GM18858 (cell line): ENCODE results near the gene SLC25A47.
A peak's percentile ranks its signal among the peaks of the same experiment; 100 is the strongest.
"Not testable (repeated sequence)": the region's sequence is repeated elsewhere in the genome, so short reads cannot be mapped to it uniquely, and the experiment has no call there.

Source experiments
- ATAC-seq: cut with Tn5 transposase; IDR thresholded peaks from one replicate; pipeline ENCODE4 v1.9.1; 2021; ENCODE audit not compliant: unreplicated experiment

The SLC25A47 gene

DNA sequence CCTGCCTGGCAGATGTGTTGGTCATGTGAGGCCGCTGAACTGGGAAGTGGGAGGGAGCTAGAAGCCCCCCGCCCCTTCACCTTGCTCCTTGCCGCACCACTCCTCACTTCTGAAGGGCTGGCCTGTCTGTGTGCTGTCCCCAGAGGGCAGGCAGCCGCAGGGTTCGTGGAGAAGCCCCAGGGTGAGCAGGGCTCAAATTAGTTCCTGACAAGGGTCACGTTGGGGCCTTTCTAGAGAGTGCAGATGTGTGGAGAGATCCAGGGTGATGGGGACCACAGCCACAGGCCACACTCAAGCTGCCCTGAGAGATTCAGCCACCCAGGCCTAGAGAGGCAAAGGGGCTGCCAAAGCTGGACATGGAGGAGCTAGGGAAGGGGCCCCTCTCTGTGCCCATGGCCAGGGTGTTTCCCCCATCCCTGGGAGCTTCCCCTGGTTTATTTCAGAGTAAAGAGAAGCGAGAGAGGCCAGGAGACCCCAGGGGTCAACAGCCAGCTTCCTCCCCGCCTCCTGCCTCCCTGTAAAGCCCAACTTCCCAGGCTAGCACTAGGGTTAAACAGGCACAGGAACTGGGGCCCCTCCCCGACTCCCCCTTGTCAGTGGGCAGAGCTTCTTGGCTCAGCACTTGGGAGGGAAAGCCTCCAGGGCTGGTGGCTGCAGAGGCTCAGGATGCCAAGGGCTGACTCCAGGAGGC lies 33.1 kb upstream of the SLC25A47 start:
- ATAC-seq: no peak

DNA sequence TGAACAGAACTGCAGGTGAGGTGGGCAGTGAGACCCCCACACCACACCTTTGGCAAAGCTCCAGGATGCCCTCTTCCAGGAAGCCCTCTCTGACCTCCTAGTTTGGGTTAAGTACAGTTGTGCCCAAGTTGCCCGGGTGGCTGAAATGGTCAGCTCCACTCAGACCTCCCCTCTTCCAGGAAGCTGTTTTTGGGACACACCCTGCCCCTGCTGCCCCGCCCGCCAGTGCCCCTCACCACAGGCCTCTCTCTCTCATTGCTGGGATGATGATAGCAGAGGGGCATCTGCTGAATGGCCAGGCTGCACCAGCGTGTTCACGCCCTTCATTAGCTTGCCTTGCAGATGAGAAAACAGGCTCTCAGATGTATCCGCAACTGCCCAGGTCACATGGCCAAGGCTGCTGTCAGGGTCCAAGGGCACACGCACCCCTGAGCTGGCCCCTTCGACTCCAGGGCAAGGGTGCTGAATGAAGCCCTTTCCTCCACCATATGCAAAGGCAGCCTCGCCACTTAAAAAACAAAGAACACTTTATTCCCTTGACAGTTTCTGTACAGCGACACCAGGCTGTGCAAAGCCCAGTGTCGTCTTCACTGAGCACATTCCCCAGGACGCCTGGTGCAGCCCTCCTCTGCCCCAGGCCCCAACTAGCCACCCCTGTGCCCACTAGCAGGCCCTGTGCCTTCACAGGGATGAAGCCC lies 32.4 kb upstream of the SLC25A47 start:
- no peak for ATAC-seq

DNA sequence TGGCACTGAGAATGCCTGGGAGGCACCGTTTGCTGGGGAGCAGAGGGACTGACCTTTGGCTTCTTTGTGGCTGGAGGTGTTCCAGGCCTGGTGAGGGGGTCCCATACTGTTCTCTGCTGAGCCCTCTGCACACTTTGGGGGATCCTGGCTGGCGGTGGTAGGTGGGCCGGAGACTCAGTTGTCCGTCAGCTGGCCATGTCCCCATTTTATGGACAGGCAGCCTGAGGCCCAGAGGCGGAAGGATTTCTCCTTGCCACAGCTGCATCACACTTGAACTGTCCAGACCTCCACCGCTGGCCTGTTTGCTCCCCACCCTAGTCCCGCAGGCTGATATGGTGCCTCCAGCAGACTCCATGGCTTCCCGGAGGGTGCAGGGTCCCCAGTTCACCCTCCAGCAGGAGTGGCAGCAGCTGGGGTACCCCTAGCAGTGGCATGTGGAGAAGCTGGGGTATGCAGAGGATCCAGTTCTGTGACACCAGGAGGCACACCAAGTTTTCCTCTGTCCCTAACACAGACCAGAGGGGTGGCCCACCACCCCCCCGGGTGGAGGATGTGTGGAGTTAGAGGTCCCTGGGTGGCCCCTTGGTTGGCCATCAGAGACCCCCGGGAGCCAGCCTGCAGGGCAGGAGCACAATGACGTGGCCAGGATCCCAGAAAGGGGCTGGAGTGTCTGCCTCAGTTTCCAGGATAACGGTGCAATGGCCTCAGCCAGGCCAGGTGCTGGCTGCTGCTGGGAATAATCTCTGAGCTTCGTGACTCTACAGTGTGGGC lies 31.6 kb upstream of the SLC25A47 start:
- no peak for ATAC-seq

DNA sequence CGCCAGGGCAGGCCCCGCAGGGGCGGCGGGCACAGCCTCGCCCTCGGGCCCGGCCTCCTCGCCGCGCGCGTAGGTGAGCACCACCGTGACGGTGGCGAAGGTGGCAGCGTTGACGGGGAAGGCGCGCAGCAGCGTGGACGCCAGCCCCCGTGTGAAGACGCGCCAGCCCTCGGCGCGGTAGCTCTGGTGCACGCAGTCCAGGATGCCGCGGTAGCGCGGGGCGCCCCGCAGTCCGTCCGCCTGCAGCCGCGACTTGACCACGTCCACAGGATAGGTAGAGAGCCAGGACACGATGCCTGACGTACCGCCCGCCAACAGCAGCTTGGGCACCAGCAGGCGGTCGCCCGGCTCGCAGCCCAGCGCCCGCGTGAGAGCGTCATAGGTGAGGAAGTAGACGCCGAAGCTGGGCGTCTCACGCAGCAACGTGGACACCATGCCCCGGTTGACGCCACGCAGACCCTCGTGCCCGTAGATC lies 30.8 kb upstream of the SLC25A47 start:
- ATAC-seq: no peak

DNA sequence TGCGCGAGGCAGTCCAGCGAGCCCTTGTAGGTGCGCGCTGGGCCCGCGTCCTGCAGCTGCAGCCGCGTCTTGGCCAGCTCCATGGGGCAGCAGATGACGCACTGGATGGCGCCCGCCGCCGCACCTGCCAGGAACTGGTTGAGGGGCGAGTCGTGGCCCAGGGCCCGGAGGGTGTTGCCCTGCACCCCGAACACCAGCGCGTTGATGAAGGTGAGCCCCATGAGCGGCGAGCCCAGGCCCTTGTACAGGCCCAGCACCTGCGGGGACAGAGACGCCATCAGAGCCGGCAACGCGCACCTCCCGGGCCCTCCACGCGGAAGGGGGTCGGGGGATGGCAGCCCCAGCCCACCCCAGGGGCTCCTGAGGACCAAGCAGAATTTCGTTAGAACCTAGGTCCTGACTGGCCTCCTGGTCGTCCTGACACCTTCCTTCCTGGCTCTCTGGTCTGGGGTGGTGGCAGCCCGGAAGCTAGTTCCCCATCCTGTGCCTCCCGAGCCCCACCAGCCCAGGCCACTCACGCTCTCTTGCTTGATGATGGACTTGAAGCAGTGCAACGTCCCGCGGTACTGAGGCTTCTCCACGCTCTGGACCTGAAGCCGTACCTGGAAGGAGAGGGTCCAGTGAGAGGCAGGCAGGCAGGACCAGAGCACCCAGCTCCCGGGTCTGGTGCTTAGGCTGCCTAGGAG lies 30.2 kb upstream of the SLC25A47 start:
- ATAC-seq: no peak

DNA sequence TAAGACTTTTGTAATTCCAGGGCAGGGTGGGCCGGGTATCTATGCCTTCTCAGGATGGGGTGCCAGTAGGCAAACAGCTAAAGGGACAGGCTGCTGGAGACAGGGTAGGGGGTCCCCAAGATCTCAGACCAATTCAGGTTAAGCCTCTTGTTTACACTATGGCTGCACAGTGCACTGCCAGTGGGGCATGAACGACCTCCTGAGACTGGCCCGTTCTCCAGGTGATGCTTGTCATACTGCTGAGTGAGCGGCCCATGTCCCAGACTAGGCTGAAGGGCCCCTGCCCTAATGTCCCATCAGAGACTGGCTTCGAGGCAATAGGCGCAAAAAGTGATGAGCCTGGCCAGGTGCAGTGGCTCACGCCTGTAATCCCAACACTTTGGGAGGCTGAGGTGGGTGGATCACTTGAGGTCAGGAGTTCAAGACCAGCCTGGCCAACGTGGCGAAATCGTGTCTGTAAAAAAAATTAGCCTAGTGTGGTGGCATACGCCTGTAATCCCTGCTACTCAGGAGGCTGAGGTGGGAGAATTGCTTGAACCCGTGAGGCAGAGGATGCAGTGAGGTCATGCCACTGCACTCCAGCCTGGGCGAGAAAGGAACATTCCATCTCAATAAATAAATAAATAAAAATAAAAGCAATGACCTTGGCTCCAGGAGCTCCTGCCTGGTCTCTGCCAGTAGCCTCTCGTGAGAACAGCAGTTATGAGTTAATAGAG lies 29.5 kb upstream of the SLC25A47 start:
- ATAC-seq: no peak

DNA sequence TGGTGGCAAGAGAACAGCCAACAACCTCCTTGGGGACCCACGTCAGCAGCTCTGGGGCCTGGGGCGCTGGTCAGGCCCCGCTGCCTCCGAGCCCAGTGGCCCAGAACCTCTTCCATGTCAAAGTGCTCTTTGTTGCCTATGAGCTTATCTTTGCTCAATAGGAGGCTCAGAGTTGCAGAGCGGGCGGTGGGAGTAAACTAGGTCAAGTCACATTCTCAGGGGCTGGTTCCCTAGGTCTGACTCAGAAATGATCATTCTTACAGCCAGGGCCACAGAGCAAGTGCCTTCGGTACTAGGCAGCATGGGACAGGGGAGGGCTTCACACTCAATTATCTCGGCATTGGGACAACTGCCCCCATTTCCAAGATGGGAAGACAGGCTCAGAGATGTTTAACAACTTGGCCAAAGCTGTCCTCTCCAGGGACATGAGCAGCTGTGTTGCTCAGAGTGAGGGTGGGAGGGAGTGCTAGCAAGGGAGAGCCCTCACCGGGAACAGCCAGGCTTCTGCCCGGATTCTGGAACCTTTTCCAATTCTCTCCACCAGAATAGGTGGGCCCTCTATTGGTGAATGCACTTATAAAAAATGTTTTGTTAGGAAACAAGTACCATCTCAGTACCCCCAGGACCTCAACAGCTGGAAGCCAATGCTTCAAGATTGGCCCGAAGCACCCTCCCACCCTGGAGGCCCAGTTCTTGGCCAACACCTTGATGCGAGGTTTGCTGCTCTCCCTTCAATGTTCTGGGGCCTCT lies 28.8 kb upstream of the SLC25A47 start:
- no peak for ATAC-seq

DNA sequence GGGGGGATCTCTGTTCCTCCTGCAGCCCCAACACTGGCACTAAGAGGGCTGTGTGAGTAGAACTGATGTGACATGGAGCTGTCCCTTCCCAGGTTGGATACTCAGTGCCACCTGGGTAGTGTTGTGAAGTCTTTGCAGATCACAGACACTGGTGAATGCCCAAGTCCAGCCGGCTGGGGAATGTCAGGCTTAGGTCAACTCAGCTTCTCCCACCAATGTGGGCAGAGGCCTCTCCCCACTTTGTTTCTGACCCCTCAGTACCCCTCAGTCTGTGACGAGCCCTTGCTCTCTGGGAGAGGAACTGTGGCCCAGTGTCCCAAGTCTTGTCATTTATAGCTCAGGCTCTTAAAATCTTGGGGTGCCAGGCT lies 28.2 kb upstream of the SLC25A47 start:
- no peak for ATAC-seq

DNA sequence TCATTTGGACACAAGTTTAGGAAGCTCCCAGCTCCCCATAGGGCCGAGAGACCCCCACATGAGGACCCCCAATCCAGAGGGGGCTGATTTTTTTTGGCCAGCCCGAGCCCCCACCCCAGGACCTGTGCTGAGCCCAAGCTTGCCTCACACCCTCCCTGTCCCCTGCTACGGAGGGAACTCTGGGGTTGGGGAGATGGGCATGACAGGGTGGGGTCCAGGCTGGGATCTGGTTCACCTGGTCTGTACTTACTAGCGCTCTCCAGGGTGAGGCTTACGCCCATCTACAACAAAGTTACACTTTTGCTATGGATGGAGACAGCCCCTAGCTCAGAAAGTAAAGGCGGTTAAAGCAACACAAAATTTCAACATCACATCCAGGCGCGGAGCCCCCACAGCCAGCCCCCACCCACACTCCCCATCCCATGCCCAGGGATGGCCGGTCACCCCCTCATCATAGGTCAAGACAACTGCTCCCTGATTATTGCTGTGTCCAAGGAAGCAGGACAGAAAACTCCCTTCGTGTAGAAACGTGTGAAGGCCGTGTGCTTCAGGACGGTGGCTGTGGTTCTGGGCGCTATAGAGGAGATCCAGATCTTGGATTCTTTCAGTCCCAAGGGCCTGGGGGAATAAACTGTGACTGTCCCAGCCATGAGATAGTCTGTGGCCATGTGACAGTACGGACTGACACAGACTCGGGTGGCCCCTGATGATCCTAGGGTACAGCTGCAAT lies 27.6 kb upstream of the SLC25A47 start:
- ATAC-seq: no peak

DNA sequence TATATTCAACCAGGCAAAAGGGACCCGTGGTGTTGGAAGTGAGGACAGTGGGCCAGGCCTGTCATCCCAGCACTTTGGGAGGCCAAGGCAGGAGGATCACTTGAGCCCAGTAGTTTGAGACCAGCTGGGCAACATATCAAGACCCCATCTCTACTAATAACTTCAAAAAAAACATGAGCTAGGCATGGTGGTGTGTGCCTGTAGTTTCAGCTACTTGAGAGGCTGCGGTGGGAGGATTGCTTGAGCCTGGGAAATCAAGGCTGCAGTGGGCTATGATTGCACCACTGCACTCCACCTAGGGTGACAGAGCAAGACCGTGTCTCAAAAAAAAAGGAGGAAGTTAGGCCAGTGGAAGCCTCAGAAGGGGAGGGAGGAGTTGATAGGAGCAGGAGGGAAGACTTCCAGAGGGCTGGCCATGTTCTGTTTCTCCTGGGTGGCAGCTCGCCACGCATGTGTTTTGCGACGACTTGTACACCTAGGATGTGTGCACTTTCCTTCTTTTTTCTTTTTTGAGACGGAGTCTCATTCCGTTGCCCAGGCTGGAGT lies 27.0 kb upstream of the SLC25A47 start:
- ATAC-seq: no peak

DNA sequence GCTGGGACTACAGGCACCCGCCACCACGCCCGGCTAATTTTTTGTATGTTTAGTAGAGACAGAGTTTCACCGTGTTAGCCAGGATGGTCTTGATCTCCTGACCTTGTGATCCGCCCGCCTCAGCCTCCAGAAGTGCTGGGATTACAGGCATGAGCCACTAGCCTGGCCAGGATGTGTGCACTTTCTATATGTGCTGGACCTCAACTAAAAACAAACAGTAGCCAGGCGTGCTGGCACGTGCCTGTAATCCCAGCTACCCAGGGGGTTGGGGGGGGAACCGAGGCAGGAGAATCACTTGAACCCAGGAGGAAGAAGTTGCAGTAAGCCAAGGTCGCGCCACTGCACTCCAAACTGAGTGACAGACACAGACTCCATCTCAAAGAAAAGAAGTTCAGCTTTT lies 26.4 kb upstream of the SLC25A47 start:
- not testable (repeated sequence) for ATAC-seq

DNA sequence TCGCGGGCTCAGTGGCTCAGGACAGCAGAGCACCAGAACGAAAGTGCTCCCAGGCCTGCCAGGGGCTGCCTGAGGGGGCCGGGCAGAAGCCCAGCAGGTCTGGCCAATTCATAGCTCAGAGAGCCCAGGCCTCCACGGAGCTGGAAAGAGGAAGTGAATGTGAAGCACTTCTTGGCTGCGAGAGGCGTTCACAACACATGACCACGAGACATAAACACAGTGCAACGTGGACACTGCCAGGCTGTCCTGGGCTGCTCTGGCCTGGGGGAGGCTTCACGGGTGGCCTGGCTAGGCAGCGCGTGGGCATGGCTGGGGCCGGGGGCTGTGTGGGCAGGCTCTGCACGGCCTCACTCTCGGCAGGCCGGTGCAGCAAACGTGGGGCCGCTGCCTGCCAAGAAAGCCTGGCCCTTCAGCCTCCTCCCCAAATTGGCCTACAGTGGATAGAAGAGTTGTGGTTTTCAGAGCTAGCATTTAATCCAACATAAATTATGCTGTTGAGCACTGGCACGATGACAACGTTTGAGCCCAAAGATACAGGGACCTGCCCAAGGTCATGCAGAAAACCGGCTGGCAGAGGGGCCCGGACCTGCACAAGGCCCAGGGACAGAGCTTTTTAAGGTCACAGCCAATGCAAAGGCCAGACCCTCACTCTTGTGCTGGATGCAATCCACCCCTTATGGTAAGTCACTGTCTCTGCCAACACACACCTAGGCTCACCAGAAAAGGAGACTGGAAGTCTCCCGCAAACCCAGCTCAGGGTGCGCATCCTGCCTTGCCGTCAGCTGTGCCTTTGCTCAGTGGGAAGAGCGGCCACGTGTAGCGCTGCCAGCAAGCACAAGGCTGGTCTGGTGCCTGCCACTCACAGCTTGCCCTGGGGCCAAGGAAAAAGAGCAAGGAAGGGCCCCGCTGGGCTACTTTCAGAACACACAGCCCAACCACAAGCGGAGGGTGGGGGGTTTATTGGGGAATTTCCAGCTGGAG lies 25.5 kb upstream of the SLC25A47 start:
- peak; percentile 84 for ATAC-seq

DNA sequence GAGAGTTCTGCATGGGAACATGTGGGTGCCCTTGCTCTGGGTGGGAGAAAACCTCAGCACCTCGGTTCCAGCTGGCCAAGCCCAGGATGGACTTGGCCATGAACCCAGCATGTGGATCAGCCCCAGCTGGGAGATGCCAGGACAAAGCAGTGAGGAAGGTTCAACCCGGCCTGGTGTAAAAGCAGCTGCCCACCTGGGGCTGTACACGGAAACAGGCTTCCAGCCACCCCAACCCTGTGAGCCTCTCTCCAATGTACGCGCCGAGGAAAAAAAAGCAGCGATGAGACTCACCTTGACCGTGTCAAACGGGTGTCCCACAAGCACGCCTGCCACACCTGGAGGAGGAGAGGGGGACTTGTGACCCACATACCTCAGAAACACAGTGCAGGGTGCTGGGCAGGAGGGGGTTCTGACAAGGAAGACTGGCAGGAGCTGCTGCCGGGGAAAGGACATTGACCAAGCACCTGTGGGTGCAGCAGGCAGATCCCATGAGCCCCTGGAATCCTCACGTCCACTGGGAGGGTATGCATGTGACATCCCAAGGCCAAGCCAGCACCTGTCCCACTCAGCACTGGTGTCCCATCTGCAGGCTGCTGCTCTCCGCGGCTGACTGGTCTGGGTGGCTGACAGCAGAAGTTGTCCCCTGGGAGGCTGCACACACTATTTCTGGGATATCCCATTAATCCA lies 24.4 kb upstream of the SLC25A47 start:
- no peak for ATAC-seq

DNA sequence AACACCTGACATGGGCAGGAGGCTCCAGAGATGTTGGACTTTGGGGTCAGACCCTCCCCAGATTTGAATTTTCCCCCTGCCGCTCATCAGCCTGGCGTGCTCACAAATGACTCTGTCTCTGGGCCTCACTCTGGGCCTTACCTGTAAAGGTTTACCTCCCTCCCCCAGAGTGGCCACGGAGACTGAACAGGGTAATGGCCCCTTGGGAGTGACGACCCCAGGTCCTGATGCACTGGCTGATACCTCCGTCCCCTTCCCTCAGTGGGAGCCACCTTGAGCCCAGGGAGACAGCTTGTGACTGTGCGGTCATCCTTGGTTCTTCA lies 23.9 kb upstream of the SLC25A47 start:
- no peak for ATAC-seq

DNA sequence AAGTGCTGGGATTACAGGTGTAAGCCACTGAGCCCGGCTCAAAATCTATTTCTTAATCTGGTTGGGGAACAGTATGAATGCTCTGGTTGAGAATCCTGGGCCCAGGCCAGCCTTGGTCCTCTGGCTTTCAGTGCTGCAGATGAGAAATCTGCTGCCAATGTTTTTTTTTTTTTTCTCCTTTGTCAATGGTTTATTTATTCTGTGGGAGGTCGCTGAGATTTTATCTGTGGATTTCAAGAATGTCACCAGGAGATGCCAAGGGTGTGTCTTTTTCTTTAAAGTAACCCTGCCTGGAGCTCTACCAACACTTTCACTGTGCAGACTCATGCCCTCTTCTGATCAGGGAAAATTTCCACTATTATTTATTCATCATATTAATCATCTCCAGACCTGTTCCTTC lies 20.5 kb upstream of the SLC25A47 start:
- no peak for ATAC-seq

DNA sequence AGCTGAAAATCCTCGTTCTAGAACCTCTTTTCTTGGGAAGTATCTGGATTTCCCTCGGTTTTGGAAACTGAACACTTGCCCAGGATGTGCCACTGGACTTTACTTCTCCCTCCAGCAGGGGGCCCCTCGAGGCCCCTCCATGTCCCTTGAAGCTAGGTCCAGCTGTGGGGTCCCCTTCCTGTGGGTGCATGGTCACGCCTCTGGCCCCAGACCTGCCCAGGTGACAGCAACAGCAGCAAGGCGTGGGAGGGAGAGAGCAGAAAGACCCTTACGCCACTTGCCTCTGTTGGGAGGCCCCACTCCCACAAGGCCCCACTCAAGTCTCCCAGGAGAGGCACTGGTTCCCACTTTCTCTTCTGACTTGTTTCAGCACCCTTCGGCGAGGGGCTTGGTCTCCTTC lies 20.0 kb upstream of the SLC25A47 start:
- ATAC-seq: no peak

DNA sequence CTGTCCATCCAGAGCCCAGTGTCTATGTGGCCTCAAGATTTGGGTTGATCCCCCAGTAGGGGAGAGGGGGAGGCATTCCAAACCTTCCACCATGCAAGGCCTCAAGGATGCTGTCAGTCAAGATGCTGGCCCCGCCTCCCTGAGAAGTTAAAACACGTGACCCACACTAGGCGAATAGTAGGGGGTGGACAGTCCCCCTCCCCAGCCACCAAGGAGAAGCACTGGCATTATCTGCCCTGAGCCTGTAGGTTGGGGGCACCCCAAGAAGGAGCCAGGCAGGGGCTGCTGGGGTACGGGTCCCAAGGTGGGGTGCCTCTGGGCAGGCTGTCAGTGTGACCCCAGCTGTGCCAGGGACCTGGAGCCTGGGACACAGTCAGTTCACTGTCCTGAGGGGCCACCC lies 19.2 kb upstream of the SLC25A47 start:
- no peak for ATAC-seq
